Activated T-helper 2 cell treated with anti-CD3 and anti-CD28 coated beads, Interferon-gamma antibody, Interleukin-2, Interleukin-4, amounts not matched to agents 10 μg/mL and 5 μg/mL and 100 μg/mL, durations not matched to agents 14 hours and 24 hours and 36 hours (primary cell): ENCODE measurements around the gene KCNB1. TPM values are rescaled to one million over a fixed set of nuclear protein-coding genes. Genes with fewer than 3 reads are reported as not detected.
A peak's percentile ranks its signal among the peaks of the same experiment; 100 is the strongest.

ENCODE experiments used
- DNase-seq: peaks from one replicate; pipeline ENCODE4 v3.0.0; 2021; ENCODE audit warnings: low spot score
- H3K27ac Mint-ChIP-seq: one replicate; pipeline ENCODE4 v1.8.0; 2021; ENCODE audit warnings: mixed read lengths
- H3K27me3 Mint-ChIP-seq: one replicate; pipeline ENCODE4 v1.8.0; 2021; ENCODE audit warnings: low read depth, mixed read lengths
- H3K36me3 Mint-ChIP-seq: one replicate; pipeline ENCODE4 v1.8.0; 2021; ENCODE audit warnings: low read depth, mixed read lengths
- H3K4me1 Mint-ChIP-seq: one replicate; pipeline ENCODE4 v1.8.0; 2021; ENCODE audit warnings: low read depth, mixed read lengths
- H3K4me3 Mint-ChIP-seq: one replicate; pipeline ENCODE4 v1.8.0; 2021; ENCODE audit warnings: low read depth, mild to moderate bottlenecking, moderate library complexity, mixed read lengths
- H3K9me3 Mint-ChIP-seq: one replicate; pipeline ENCODE4 v1.8.0; 2021; ENCODE audit warnings: mixed read lengths
- intact Hi-C: fragments of 100-400 bp; cut with micrococcal nuclease; formaldehyde crosslinking; loops from one replicate; pipeline ENCODE4 v1.15.1; 2023
- total RNA-seq: library from RNA; stranded (reverse); gene quantifications from 2 replicates; pipeline ENCODE4 v1.2.3, GENCODE V29; 2022

The KCNB1 gene
- total RNA-seq, 1 donor from 2014 or later: 0.05 TPM

GRCh38 chr20:49489688-49490087 is 7.2 kb upstream of the KCNB1 start:
- Mint-ChIP-seq H3K27me3 (peaks cover 44% of the 10 kb centered on the region), H3K4me3 (no peak overlapping the region), H3K9me3 (no peaks in the 10 kb centered on the region), H3K36me3 (no peaks in the 10 kb centered on the region), H3K4me1 (no peaks in the 10 kb centered on the region), H3K27ac (no peak overlapping the region)
- no peak for DNase-seq
- intact Hi-C loops: no loop called here

GRCh38 chr20:49486064-49486463 is 3.6 kb upstream of the KCNB1 start:
- H3K27ac Mint-ChIP-seq: no peak overlapping the region
- no peaks in the 10 kb centered on the region for H3K9me3 Mint-ChIP-seq
- no peak for DNase-seq
- peaks cover 2% of the 10 kb centered on the region for H3K4me1 Mint-ChIP-seq
- intact Hi-C loops: no loop called here
- H3K27me3 Mint-ChIP-seq: peaks cover 52% of the 10 kb centered on the region
- no peak overlapping the region for H3K4me3 Mint-ChIP-seq
- no peaks in the 10 kb centered on the region for H3K36me3 Mint-ChIP-seq

DNA sequence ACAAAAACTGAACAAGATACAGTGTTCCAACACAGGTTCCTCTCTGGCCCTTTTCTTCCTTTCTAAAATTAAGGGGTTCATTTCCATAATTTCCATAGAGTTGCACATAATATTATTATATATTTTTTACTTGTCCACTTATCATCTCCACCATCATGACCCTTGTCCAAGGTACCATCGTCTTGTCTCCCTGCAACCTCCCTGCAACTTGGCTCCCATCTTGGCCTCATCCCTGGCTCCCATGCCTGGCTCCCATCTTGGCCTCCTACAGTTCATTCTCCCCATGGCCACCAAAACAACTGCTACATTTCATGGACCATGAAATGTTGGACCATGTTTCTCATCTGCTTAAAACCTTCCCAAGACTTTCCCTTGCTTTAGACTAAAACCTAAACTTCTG is 3.1 kb upstream of the KCNB1 start:
- intact Hi-C loops: no loop called here
- Mint-ChIP-seq H3K27me3 (peaks cover 55% of the 10 kb centered on the region), H3K36me3 (no peaks in the 10 kb centered on the region), H3K27ac (no peak overlapping the region), H3K4me3 (peak overlapping the region; percentile 19), H3K4me1 (peaks cover 2% of the 10 kb centered on the region), H3K9me3 (no peaks in the 10 kb centered on the region)
- DNase-seq: no peak

DNA sequence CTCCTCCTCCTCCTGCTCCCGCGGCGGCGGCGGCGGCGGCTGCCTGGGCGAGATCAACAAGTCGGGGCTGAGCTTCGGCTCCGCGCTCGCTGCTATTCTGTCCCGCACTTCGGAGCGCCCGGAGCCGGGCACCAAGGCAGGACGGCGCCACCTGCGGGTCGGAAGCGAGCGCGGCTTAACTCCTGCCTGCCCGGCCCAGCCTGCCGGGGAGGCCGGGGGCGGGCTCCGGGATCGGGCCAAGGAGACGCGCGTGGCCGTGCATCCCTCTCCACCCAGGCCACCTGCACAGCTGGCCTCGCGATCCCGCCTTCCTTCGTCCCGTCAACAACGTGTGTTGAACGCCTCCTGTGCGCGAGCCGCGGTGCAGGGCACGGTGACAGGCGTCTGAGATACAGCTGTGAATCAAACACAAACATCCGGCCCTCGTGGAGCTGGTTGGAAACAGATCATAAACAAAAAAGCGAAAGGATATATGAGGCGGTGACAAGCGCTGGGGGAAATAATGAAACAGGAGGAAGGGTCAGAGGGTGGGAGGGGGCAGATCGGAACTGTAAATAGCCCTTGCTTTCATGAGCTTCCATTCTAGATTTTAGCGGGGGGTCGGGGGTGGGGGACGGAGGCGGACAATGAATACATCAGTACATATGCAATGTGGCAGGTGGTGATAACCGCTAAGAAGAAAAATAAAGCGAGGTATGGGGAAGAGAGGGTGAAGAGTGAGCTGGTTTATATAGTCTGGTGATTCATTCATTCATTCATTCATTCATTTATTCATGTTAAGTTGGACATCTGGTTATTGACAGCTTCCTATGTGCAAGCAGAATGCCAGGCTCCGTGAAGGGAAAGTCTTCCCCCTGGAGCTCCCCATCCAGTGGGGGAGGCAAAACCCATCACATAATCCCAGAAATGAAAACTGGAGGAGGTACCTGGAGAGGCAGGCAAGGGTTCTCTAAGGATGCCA is 2.0 kb upstream of the KCNB1 start:
- intact Hi-C loops: loop anchor here (1.0 to 5.0 kb wide), 2 partner anchors 99 to 152 kb away; no protein-coding TSS in a partner anchor
- H3K27ac Mint-ChIP-seq: no peak overlapping the region
- H3K9me3 Mint-ChIP-seq: no peaks in the 10 kb centered on the region
- peaks cover 50% of the 10 kb centered on the region for H3K27me3 Mint-ChIP-seq
- no peaks in the 10 kb centered on the region for H3K36me3 Mint-ChIP-seq
- peak overlapping the region; percentile 83 for H3K4me3 Mint-ChIP-seq
- DNase-seq: peak; percentile 68
- H3K4me1 Mint-ChIP-seq: peaks cover 2% of the 10 kb centered on the region

GRCh38 chr20:49483696-49484123 is 1.2 kb upstream of the KCNB1 start:
- intact Hi-C loops: loop anchor here (1.0 to 5.0 kb wide), 2 partner anchors 98 to 151 kb away; no protein-coding TSS in a partner anchor
- no peak for DNase-seq
- no peak overlapping the region for H3K27ac Mint-ChIP-seq
- H3K36me3 Mint-ChIP-seq: no peaks in the 10 kb centered on the region
- H3K27me3 Mint-ChIP-seq: peaks cover 53% of the 10 kb centered on the region
- no peaks in the 10 kb centered on the region for H3K9me3 Mint-ChIP-seq
- no peak overlapping the region for H3K4me3 Mint-ChIP-seq
- H3K4me1 Mint-ChIP-seq: peaks cover 2% of the 10 kb centered on the region

- intact Hi-C loops: loop anchor here (5.0 kb wide), 1 partner anchor 151 kb away; no protein-coding TSS in a partner anchor
- H3K4me1 Mint-ChIP-seq: peaks cover 2% of the 10 kb centered on the region
- DNase-seq: no peak
- no peak overlapping the region for H3K27ac Mint-ChIP-seq
- peak overlapping the region; percentile 35 for H3K4me3 Mint-ChIP-seq
- H3K27me3 Mint-ChIP-seq: peaks cover 53% of the 10 kb centered on the region
- no peaks in the 10 kb centered on the region for H3K9me3 Mint-ChIP-seq
- H3K36me3 Mint-ChIP-seq: no peaks in the 10 kb centered on the region
Observed at GRCh38 chr20:49483018-49483695, 689 bp upstream of the KCNB1 start.

DNA sequence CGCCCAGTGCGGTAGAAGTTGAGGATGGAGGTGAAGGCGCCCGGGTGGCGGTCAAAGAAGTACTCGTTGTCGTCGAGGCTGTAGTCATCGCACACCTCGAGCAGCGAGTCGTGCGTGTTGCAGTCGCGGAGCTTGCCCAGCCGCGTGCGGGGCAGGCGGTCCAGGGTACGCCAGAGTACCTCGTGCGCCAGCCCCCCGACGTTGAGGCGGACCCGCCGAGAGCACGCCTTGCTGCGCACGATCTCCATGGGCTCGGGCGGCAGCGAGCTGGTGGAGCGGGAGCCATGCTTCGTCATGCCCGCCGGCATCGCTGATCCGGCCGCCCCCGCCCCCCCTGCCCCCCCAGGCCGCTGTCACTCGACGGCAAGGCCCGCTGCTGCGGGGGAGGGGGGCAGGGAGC is 295 bp downstream of the KCNB1 start:
- H3K27ac Mint-ChIP-seq: no peak overlapping the region
- H3K4me3 Mint-ChIP-seq: no peak overlapping the region
- H3K27me3 Mint-ChIP-seq: peaks cover 49% of the 10 kb centered on the region
- no peak for DNase-seq
- no peaks in the 10 kb centered on the region for H3K9me3 Mint-ChIP-seq
- no peaks in the 10 kb centered on the region for H3K36me3 Mint-ChIP-seq
- peaks cover 2% of the 10 kb centered on the region for H3K4me1 Mint-ChIP-seq
- intact Hi-C loops: loop anchor here (5.0 kb wide), 1 partner anchor 150 kb away; no protein-coding TSS in a partner anchor

GRCh38 chr20:49481116-49481515 is 1.4 kb downstream of the KCNB1 start:
- Mint-ChIP-seq H3K4me1 (peaks cover 2% of the 10 kb centered on the region), H3K9me3 (no peaks in the 10 kb centered on the region), H3K36me3 (no peaks in the 10 kb centered on the region), H3K27me3 (peaks cover 42% of the 10 kb centered on the region), H3K27ac (no peak overlapping the region), H3K4me3 (no peak overlapping the region)
- no peak for DNase-seq
- intact Hi-C loops: loop anchor here (5.0 kb wide), 1 partner anchor 149 kb away; no protein-coding TSS in a partner anchor

GRCh38 chr20:49480236-49480635 is 2.2 kb downstream of the KCNB1 start:
- Mint-ChIP-seq H3K4me1 (peaks cover 2% of the 10 kb centered on the region), H3K36me3 (no peaks in the 10 kb centered on the region), H3K27me3 (peaks cover 38% of the 10 kb centered on the region), H3K4me3 (no peak overlapping the region), H3K9me3 (no peaks in the 10 kb centered on the region), H3K27ac (no peak overlapping the region)
- DNase-seq: no peak
- intact Hi-C loops: loop anchor here (5.0 kb wide), 1 partner anchor 148 kb away; no protein-coding TSS in a partner anchor

DNA sequence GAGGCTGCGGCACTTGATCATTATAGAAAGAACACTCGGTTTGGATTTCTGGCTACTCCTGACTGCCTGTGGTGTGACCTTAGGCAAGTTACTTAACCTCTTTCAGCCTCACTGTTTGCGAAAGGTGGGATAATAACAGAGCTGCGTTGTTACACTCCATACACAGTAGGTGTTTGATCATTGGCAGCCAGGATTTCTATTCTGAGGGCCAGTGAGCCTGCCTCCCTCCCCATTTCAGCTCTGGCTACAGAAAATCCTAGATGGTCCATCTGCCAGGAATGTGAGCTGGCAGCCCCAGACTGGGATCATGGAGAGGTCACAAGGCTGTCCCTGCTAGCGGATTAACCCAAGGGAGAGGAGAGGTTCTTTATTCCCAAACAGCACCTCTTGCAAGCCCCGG is 2.7 kb downstream of the KCNB1 start:
- no peaks in the 10 kb centered on the region for H3K9me3 Mint-ChIP-seq
- H3K36me3 Mint-ChIP-seq: no peaks in the 10 kb centered on the region
- DNase-seq: no peak
- peaks cover 40% of the 10 kb centered on the region for H3K27me3 Mint-ChIP-seq
- no peak overlapping the region for H3K4me3 Mint-ChIP-seq
- H3K27ac Mint-ChIP-seq: no peak overlapping the region
- peaks cover 2% of the 10 kb centered on the region for H3K4me1 Mint-ChIP-seq
- intact Hi-C loops: loop anchor here (5.0 kb wide), 1 partner anchor 147 kb away; no protein-coding TSS in a partner anchor

DNA sequence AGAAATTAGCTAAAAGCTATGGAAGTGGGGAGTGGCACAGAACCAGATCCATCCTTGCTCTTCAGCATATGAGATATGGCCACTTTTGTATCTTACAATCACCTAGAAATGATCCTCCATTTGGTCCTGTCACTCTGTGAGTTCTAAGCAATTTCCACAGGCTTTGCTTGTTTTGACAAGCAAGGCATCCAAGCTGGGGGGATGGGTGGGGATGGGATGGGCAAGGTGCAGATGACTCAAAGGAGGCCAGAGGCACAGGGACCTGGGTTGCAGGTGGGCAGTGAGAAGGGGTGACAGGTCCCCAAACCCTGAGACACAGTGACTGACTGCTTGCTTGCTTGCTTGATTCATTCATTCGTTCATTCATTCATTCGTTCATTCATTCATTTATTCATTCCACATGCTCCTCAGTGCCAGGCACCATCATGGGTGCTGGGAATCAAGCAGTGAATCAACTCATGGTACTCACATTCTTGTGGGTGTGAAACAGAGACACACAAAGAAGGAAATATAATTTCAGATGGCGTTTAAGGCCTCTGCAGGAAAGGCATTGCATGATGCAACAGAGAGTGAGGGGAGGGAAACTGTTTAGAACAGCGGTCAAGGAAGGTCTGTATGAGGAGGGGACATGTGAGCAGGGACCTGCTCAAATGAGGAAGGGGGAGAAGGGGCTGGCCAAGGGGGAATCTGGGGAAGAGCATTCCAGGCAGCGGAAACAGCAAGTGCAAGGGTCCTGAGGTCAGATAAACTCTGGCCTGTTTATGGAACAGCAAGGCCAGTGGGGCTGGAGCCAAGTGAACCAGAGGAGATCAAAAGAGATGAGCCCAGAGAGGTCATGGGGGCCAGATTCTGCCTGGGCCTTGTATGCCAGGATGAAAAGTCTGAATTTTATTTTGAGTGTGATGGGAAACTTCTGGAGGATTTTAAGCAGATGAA is 3.4 kb downstream of the KCNB1 start:
- no peaks in the 10 kb centered on the region for H3K4me1 Mint-ChIP-seq
- H3K36me3 Mint-ChIP-seq: no peaks in the 10 kb centered on the region
- intact Hi-C loops: no loop called here
- no peak for DNase-seq
- no peak overlapping the region for H3K4me3 Mint-ChIP-seq
- peaks cover 36% of the 10 kb centered on the region for H3K27me3 Mint-ChIP-seq
- H3K9me3 Mint-ChIP-seq: no peaks in the 10 kb centered on the region
- H3K27ac Mint-ChIP-seq: no peak overlapping the region

- Mint-ChIP-seq H3K36me3 (no peaks in the 10 kb centered on the region), H3K27ac (no peak overlapping the region), H3K4me1 (no peaks in the 10 kb centered on the region), H3K4me3 (no peak overlapping the region), H3K27me3 (peaks cover 36% of the 10 kb centered on the region), H3K9me3 (no peaks in the 10 kb centered on the region)
- DNase-seq: no peak
- intact Hi-C loops: no loop called here
Observed at GRCh38 chr20:49478266-49478665, 4.2 kb downstream of the KCNB1 start.
